ENCODE data around the gene VOPP1.
A peak's percentile ranks its signal among the peaks of the same experiment; 100 is the strongest.
"Not testable (repeated sequence)": the region's sequence is repeated elsewhere in the genome, so short reads cannot be mapped to it uniquely, and the experiment has no call there.

VOPP1 gene

GRCh38 chr7:55572378-55573233 is at the start of gene VOPP1:
VOPP1 (minus strand) TSS chr7:55572502; CDS start chr7:55572324, 178 bp downstream.
- Histone ChIP-seq H3K9ac (ENCODE audit: low read length) (peak within 1 kb of the TSS; percentile 89), H3K9me3 (ENCODE audit: control insufficient read depth, low read length) (no peaks in the 10 kb centered on the region), H3K4me3 (ENCODE audit: low read length) (peak within 1 kb of the TSS; percentile 52), H3K36me3 (ENCODE audit: control insufficient read depth, insufficient read depth, low read length) (no peaks in the 10 kb centered on the region), H3K4me1 (ENCODE audit: control insufficient read depth, insufficient read depth, low read length) (peaks cover 42% of the 10 kb centered on the region), H3K27me3 (ENCODE audit: control insufficient read depth, insufficient read depth, low read length) (no peaks in the 10 kb centered on the region)

GRCh38 chr7:55618913-55619312 is 46.6 kb upstream of the VOPP1 start:
- Histone ChIP-seq H3K36me3 (ENCODE audit: control insufficient read depth, insufficient read depth, low read length) (no peaks in the 10 kb centered on the region), H3K4me1 (ENCODE audit: control insufficient read depth, insufficient read depth, low read length) (no peaks in the 10 kb centered on the region), H3K4me3 (ENCODE audit: low read length) (no peak overlapping the region), H3K9me3 (ENCODE audit: control insufficient read depth, low read length) (no peaks in the 10 kb centered on the region), H3K9ac (ENCODE audit: low read length) (no peak overlapping the region), H3K27me3 (ENCODE audit: control insufficient read depth, insufficient read depth, low read length) (no peaks in the 10 kb centered on the region)

GRCh38 chr7:55614365-55615064 is 42.2 kb upstream of the VOPP1 start:
- H3K4me1 ChIP-seq (ENCODE audit: control insufficient read depth, insufficient read depth, low read length); H3K9me3 ChIP-seq (ENCODE audit: control insufficient read depth, low read length); H3K4me3 ChIP-seq (ENCODE audit: low read length); H3K9ac ChIP-seq (ENCODE audit: low read length); H3K36me3 ChIP-seq (ENCODE audit: control insufficient read depth, insufficient read depth, low read length); H3K27me3 ChIP-seq (ENCODE audit: control insufficient read depth, insufficient read depth, low read length): not testable (repeated sequence)

- H3K36me3 ChIP-seq (ENCODE audit: control insufficient read depth, insufficient read depth, low read length); H3K4me1 ChIP-seq (ENCODE audit: control insufficient read depth, insufficient read depth, low read length); H3K27me3 ChIP-seq (ENCODE audit: control insufficient read depth, insufficient read depth, low read length); H3K4me3 ChIP-seq (ENCODE audit: low read length); H3K9me3 ChIP-seq (ENCODE audit: control insufficient read depth, low read length); H3K9ac ChIP-seq (ENCODE audit: low read length): not testable (repeated sequence)
These were observed 37.4 kb upstream of the VOPP1 start for GRCh38 chr7:55609726-55610125.

- H3K9me3 ChIP-seq (ENCODE audit: control insufficient read depth, low read length); H3K4me1 ChIP-seq (ENCODE audit: control insufficient read depth, insufficient read depth, low read length); H3K9ac ChIP-seq (ENCODE audit: low read length); H3K4me3 ChIP-seq (ENCODE audit: low read length); H3K36me3 ChIP-seq (ENCODE audit: control insufficient read depth, insufficient read depth, low read length); H3K27me3 ChIP-seq (ENCODE audit: control insufficient read depth, insufficient read depth, low read length): not testable (repeated sequence)
These were observed 33.4 kb upstream of the VOPP1 start for GRCh38 chr7:55605661-55606060.

- not testable (repeated sequence) for H3K9me3 ChIP-seq (ENCODE audit: control insufficient read depth, low read length); H3K4me3 ChIP-seq (ENCODE audit: low read length); H3K4me1 ChIP-seq (ENCODE audit: control insufficient read depth, insufficient read depth, low read length); H3K36me3 ChIP-seq (ENCODE audit: control insufficient read depth, insufficient read depth, low read length); H3K27me3 ChIP-seq (ENCODE audit: control insufficient read depth, insufficient read depth, low read length); H3K9ac ChIP-seq (ENCODE audit: low read length)
These were observed 25.7 kb upstream of the VOPP1 start for GRCh38 chr7:55597944-55598499.

- H3K4me1 ChIP-seq (ENCODE audit: control insufficient read depth, insufficient read depth, low read length); H3K36me3 ChIP-seq (ENCODE audit: control insufficient read depth, insufficient read depth, low read length); H3K27me3 ChIP-seq (ENCODE audit: control insufficient read depth, insufficient read depth, low read length); H3K9ac ChIP-seq (ENCODE audit: low read length); H3K9me3 ChIP-seq (ENCODE audit: control insufficient read depth, low read length); H3K4me3 ChIP-seq (ENCODE audit: low read length): not testable (repeated sequence)
These were observed 25.0 kb upstream of the VOPP1 start for GRCh38 chr7:55597214-55597739.

- peaks cover 5% of the 10 kb centered on the region for H3K4me1 ChIP-seq (ENCODE audit: control insufficient read depth, insufficient read depth, low read length)
These were observed 23.2 kb upstream of the VOPP1 start for GRCh38 chr7:55595511-55595910.

GRCh38 chr7:55594870-55595269 is 22.6 kb upstream of the VOPP1 start:
- H3K4me1 ChIP-seq (ENCODE audit: control insufficient read depth, insufficient read depth, low read length) = peaks cover 5% of the 10 kb centered on the region
- no peaks in the 10 kb centered on the region for H3K9me3 ChIP-seq (ENCODE audit: control insufficient read depth, low read length)
- H3K27me3 ChIP-seq (ENCODE audit: control insufficient read depth, insufficient read depth, low read length) = no peaks in the 10 kb centered on the region
- H3K9ac ChIP-seq (ENCODE audit: low read length) = no peak overlapping the region
- no peak overlapping the region for H3K4me3 ChIP-seq (ENCODE audit: low read length)
- no peaks in the 10 kb centered on the region for H3K36me3 ChIP-seq (ENCODE audit: control insufficient read depth, insufficient read depth, low read length)

More at GRCh38 chr7:55595511-55595910, 23.2 kb upstream of the VOPP1 start:
- Histone ChIP-seq H3K9ac (ENCODE audit: low read length) (no peak overlapping the region), H3K4me3 (ENCODE audit: low read length) (no peak overlapping the region), H3K27me3 (ENCODE audit: control insufficient read depth, insufficient read depth, low read length) (no peaks in the 10 kb centered on the region), H3K9me3 (ENCODE audit: control insufficient read depth, low read length) (no peaks in the 10 kb centered on the region), H3K36me3 (ENCODE audit: control insufficient read depth, insufficient read depth, low read length) (no peaks in the 10 kb centered on the region)

- H3K9me3 ChIP-seq (ENCODE audit: control insufficient read depth, low read length) = no peaks in the 10 kb centered on the region
- no peaks in the 10 kb centered on the region for H3K36me3 ChIP-seq (ENCODE audit: control insufficient read depth, insufficient read depth, low read length)
- H3K4me3 ChIP-seq (ENCODE audit: low read length) = no peak overlapping the region
- H3K27me3 ChIP-seq (ENCODE audit: control insufficient read depth, insufficient read depth, low read length) = no peaks in the 10 kb centered on the region
- H3K4me1 ChIP-seq (ENCODE audit: control insufficient read depth, insufficient read depth, low read length) = peaks cover 5% of the 10 kb centered on the region
- no peak overlapping the region for H3K9ac ChIP-seq (ENCODE audit: low read length)
These were observed 22.1 kb upstream of the VOPP1 start for GRCh38 chr7:55594414-55594813.

GRCh38 chr7:55593515-55594318 is 21.4 kb upstream of the VOPP1 start:
- peaks cover 5% of the 10 kb centered on the region for H3K4me1 ChIP-seq (ENCODE audit: control insufficient read depth, insufficient read depth, low read length)
- H3K9me3 ChIP-seq (ENCODE audit: control insufficient read depth, low read length) = no peaks in the 10 kb centered on the region
- no peak overlapping the region for H3K4me3 ChIP-seq (ENCODE audit: low read length)
- H3K9ac ChIP-seq (ENCODE audit: low read length) = no peak overlapping the region
- H3K36me3 ChIP-seq (ENCODE audit: control insufficient read depth, insufficient read depth, low read length) = no peaks in the 10 kb centered on the region
- H3K27me3 ChIP-seq (ENCODE audit: control insufficient read depth, insufficient read depth, low read length) = no peaks in the 10 kb centered on the region
